Adrenal gland (tissue), 5 donors: ENCODE measurements around the gene ADISSP.

Source experiments
- CTCF ChIP-seq, 6 experiments: fragments of 450-650 bp in 4 of 6; fragments of 200-600 bp in 2 of 6; sonication (generic) in 1 of 6; IDR thresholded peaks; 1 replicate in 5 of 6; 2 replicates in 1 of 6; pipeline versions ENCODE4 v1.5.1 to v1.8.0; 2016 to 2021; ENCODE audit warnings: antibody characterized with exemption in 6 of 6, mild to moderate bottlenecking in 2 of 6, moderate library complexity in 1 of 6
- POLR2A ChIP-seq, 2 donors: fragments of 450-650 bp; IDR thresholded peaks; one replicate each; pipeline ENCODE4 v1.6.1; 2017; ENCODE audit warnings: antibody characterized with exemption in 2 of 2, mild to moderate bottlenecking in 2 of 2, moderate library complexity in 1 of 2
- donor health status: DM: no; HTN: no; CAD: no.

- no peak for TF ChIP-seq POLR2A (IDR thresholded peaks at IDR 0.05)
- TF ChIP-seq CTCF (IDR thresholded peaks at IDR 0.05) = no peak
Measured at GRCh38 chr20:3721912-3722311, 45.6 kb downstream of the ADISSP start.
